HUDEP-2 (cell line): ENCODE measurements around the gene RIPPLY1.
"Not testable (repeated sequence)": the region's sequence is repeated elsewhere in the genome, so short reads cannot be mapped to it uniquely, and the experiment has no call there.

ENCODE experiments used
- DNase-seq, 76 experiments: peaks; one replicate each; lab custom pipeline; 2025; ENCODE audit not compliant: unreplicated experiment in 76 of 76; lab: John Stamatoyannopoulos, UW

RIPPLY1 gene

DNA sequence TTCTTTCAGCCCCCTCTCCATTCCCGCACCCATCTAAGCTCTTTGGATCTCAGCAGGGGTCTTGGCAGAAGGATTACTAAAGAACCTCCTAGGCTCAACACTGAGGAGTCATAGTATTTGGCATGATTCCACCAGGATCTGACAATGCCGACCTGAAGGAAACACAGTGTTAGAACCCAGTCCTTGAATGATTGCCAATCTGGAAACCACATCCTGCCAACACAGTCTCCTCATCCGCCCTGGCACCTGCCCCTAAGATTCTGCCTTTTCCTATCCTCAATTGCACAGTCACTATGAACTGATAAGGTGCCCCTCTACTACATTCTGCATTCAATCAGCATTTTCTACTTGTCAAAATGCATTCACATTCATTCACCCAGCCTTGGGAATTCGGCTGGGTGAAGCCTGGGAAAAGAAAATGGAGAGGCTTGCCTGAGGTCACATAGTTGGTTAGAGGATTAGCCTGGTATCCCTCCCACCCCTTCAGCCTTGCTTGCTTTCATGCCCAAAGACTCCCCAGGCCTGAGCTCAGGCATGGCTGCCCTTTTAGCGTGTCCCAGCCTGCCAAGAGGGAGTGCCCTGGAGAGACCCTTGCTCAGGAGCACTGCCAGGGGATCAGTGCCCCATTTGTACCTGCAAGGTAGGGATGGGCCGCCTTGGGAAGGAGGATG, 14.8 kb upstream of the RIPPLY1 start:
- DNase-seq, result peak in 20 of 76 experiments; percentile 0 to 50 (median 8)

DNA sequence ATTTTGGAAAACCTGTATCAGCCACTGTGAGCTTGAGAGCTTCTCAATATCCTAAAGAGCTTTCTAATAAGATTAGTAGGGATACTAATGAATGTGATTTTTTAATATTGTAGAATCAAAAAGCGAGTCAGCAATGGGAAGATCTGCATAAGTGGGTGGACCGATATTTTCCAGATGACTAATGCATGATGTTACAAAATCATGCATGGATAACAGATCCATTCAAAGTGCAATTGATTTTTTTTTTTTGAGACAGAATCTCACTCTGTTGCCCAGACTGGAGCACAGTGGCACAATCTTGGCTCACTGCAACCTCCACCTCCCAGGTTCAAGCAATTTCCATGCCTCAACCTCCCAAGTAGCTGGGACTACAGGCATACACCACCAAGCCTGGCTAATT, 9.7 kb upstream of the RIPPLY1 start:
- DNase-seq, result no peak

DNA sequence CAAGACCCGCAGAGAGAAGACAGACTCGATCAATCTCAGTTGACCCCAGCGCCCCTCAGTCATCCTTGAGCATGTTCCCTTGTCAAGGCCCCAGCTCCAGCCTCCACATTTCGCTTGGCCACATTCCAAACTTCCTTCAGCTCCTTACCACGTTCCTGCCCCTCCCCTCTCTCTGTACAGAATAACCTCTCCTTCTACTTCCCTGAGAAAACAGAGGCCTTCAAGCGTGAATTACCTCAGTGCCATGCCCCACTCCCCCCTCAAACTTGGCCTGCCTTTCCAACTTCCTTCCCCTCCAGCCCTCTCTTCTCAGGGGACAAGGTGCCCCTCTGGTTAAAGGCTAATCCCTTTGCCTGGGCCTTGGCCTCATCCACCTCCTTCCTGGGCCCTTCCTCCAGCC, 3.2 kb upstream of the RIPPLY1 start:
- no peak for DNase-seq

DNA sequence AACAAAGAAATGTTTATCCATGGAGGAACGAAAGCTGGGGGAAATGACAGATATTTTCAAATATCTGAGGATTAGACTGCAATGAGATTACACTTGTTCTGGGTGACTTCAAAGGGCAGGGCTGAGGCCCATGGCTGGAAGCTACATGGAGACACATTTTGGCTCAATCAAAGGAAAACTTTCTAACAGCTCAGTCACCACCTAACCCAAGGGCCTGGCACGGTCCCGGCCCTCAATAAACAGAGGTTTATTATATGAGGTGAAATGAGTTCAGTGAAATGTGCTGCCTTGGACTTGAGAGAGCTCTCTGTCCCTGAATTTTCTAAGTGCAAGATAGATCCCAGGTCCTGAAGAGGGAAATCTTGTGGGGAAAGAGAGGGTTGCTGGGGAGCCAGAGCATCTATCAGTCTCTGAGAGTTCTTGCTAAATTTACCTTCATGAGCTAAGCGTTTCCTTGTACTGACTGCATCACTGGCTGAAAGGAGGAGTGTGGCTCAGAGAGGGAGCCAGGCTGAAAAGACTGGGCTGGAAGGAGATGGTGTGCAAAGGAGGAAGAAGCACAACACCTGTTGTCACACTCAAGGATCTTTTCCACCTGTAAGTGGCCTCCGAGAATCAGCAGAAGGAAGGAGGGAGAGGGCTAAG, 2.0 kb upstream of the RIPPLY1 start:
- DNase-seq, result no peak

DNA sequence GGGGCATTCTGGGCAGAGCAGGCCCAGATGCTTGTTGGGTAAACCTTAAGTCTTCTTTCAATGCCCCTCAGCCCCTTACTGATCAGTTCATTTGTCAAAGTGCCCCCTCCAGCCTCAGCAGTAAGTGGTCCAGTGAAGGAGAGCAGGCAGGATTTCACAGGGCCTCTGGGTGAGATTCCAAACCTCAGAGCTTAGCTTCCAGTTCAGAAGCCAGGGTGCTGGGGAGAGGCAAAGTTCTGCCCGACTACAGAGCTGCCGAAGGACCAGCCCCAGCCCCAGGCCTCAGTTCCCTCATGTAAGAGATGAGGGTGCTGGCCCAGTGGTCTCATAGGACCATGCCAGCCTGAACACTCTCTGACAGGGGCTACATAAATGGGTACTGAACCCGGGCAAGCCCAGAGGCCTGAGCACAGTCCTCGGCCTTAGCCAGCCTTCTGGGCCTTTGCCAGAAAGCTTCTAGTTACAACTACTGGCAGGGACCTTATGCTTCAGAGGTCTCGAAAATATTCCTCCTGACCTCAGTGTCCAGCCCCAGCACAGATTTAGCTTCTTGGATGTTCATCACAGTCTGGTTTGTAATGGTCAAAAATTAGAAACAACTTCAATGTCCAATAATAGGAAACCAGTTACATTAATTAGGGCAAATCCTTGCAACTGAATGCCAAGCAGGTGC, 851 bp upstream of the RIPPLY1 start:
- DNase-seq, result no peak

DNA sequence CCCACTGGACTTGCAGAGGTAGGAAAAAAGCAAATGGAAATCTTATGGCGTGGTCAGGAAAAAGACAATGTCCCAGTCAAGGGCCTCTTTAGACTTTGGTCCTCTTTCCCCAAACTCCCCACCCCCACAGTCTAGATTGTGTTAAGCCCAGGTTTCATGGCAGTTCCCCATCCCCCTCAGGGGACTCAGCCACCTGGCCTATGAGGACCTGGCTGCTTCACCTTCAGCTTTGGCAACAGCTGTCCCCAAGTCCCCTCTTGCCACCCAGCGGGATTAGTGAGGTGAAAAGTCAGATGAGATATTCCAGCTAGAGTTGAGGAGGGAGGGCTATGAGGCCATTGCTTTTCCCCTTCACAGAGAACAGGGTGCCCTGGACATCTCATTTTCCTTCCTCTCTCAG, 457 bp downstream of the RIPPLY1 start:
- DNase-seq, result no peak

DNA sequence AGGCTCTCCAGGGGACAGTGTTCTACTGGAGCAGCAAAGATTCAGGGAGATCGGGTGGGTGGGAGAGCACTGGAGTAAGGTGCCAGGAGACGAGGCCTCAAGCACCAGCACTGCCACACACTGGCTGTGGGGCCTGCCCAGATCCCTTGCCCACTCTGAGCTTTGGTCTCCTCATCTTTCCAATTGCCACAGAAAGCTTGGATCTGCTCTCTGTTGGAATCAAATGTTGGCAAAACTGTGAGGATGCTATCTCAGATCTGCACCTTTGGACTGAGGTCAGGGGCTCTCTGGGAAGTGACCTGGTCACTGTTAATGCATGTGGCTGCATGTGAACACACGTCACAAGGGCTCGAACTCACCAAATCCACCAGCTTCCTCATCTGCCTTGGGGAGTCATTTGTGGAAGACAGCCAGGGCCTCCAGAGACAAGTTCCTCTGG, 1.3 kb downstream of the RIPPLY1 start:
- DNase-seq, result no peak

DNA sequence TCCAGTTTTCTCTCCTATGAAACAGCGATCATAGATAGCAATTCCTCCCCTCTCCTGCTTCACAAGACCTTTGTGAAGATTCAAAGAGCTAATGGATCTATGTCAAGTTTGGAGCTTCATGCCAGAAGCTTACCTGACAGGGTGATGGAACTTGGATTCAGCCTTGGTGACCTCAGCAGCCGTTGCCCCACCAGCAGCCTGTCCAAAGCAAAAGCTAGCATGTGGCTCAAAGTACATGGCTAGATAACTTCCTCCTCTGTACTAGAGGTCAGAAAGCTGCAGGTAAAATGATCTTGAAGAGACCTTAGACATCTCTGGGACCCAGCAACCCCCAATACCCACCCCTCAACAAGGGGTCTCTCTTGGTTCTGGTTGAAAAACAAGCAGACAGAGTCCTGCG, 1.8 kb downstream of the RIPPLY1 start:
- no peak for DNase-seq

DNA sequence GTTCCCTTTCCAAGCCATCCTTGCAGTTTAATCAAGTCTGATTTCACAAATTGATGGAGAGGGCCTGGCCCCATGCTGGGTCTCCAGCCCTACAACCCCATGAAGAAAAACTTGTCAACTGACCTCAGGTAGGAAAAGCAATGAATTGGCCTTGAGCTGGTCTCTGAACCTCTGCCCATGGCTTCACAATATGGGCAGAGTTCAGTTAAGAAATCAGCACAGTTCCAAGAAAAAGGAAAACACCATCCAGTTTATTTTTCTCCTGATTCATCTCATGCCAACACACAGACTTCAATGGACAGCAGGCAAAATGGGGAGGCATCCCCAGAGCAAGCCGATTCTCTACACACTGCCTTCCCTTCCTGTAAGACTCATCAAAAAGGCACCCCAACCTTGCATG, 3.3 kb downstream of the RIPPLY1 start:
- DNase-seq, result no peak

DNA sequence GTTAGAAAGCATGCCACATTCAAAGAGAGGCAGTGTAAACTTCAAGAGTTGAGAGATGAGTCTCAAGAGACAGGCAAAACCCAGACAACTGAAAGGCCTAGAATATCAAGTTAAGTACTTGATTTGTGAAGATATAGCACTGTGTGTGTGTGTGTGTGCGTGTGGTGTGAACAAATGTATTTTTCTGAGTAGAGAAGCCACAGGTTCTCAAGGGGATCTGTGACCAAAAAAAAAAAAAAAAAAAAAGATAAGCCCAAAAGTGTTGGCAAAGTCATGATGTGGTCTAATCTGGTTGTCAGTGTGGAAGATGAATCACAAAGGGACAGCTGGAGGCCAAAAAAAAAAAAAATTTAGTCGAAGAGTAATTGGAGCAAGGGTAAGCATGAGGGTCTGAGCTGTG, 3.9 kb downstream of the RIPPLY1 start:
- DNase-seq, result no peak

DNA sequence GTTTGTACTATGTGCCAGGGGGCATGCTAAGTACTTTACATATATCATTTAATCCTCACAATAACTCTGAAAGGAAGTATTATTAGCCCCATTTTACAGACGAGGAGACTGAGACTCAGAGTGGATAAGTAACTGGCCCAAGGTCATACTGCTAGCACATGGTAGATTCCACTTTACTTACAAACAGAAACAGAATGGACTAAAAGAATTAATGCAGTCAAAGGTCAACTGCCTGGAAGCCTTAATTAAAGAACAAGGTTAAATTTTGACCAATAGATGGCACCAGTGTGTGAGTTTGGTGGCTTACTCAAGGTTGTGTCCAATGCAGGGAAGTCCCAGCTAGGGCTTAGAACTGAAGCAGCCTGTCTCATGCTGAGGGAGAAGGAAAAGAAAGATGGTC, 4.7 kb downstream of the RIPPLY1 start:
- DNase-seq, result peak in 23 of 76 experiments; percentile 0 to 41 (median 6)

DNA sequence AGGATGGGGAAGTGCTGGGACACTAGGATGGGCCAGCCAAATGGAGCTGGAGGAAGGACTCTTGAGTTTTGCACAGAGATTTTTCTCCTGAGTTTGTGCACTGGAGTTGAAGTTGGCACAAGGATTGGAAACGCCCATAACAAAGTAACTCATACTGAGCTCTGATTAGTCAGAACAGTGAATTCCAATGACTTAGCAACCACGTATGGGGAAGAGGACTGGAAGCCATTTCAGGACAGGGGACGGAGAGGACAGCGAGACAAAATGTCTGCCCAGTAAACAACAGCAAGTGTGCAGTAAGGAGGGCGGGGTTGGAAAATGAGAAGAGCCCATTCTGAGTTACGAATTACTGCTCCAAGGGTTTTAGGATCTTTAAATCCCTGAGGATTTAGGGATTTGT, 5.9 kb downstream of the RIPPLY1 start:
- DNase-seq, result no peak

DNA sequence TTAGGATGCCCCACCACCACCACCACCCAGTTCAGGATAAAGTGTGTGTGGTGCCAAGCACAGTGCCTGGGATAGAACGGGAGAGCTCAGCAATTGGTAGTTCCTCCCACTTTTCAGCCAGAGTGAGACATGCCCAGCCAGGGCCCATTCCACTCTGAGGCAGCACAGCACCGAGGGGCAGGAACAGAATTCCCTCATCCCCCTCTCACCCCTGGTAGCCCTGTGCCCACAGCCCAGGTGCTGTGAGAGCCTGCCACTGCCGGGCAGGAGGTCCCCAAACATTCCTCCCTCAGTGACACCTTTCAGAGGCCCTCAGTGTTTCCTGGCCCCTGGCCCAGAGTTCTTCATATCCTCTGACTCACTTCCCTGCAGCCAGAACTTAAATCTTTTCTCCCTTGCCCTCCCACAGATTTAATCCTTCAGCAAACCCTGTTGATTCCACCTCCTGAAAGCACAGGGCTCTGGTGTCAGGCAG, 8.1 kb downstream of the RIPPLY1 start:
- no peak for DNase-seq

DNA sequence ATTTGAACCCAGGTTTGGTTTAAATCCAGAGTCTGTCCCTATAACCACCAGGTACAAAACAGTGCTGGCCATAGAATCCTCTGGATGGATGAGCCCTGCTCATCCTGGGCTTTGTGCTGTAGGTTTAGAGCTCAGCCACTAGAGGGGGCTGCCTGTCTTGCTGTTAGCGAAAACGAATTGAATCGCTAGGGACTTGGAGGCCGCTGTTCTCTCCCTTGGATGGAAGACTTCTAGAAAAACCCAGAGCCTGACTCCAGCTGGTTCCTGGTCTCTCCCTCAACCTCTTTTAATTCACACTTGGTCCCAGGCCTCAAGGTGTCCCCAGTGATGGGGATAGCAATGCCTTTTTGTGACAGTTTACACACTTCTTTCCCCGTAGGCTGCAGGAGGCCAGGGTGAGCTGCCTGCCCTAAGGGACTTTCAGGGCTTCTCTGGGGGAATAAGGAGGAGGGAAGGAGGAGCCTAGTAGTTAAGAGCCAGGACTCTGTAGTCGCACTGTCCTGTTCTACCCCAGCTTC, 8.7 kb downstream of the RIPPLY1 start:
- DNase-seq, result peak in 37 of 76 experiments; percentile 0 to 43 (median 3)

DNA sequence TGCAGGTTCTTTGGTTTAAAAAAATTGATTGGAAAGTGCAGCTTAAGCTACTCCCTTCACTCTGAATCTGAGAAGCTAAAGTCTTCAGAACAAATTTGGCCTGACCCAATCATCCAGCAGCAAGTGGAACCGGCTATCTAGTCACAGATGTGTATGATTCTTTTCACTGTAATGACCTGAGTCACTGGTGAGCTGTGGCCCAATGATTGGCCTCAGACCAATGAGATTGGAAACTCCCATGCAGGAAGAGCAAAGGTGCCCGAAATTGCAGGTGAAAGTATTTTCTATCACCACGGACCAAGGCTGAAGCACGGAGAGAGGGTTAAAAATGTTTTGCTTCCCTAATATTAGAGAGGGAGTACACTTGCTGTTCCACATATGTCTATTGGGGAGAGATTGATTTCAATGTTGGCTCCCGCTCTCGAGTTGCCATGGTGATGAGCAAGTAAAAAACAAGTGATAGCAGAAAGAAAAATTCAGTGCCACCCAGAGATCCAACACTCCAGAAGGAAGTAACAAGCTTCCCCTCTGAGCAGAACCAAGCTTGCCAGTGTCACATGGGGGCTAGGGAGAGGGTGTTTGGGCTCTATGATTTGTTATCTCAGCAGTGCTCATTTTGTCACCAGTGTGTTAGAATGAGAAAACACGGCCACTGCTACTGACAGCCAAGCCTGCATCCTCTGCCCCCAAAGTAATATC, 11.2 kb downstream of the RIPPLY1 start:
- DNase-seq, result no peak

DNA sequence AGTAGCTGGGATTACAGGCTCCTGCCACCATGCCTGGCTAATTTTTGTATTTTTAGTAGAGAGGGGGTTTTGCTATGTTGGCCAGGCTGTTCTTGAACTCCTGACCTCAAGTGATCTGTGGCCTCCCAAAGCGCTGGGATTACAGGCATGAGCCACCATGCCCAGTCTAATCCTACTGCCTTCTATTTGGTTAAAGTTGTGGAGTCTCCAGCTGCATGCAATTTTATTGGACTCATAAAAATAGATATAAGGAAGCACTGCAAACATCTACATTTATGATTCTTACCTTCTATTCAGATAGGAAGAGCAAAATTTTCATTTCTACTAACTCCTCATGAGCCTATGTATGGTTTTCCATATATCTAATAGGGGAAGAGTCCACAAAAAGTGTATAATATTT, 13.7 kb downstream of the RIPPLY1 start:
- DNase-seq, result no peak

DNA sequence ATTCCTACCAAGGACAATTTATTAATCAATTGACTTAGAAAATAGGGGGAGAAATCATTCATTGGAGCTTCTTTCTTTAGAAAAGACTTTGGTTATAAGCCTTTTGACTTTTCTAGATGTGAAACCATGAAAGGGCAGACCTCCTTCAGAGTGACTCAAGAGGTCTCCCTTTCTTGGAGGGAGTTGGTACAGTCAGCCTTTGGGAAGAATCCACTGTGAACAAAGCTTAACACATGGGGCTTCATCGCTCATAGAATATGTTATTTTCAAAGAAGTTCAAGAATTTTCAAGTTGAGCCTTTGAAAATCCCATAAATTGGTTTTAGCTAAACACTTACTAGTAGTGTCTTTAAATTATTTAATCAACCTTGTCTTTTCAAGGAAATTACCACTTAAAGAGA, 28.0 kb downstream of the RIPPLY1 start:
- no peak for DNase-seq

DNA sequence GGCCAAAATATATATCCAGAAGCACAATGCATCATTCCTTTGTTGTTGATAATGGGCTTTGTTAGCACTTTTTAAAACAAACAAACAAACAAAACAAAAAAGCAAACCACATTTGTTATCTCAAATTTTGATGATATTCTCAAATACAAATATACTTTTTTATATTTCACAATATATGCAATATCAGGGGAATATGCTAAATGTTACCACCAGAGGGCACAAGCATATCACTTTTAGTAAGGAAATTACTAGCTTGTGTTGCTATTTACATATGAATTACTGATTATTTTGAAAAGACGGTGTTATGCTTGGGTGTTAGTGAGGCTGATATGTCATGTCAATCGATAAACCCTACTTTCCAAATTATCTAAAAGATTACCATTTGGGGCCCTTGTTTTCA, 29.1 kb downstream of the RIPPLY1 start:
- DNase-seq, result peak in 4 of 76 experiments; percentile 0 to 1 (median 0)

DNA sequence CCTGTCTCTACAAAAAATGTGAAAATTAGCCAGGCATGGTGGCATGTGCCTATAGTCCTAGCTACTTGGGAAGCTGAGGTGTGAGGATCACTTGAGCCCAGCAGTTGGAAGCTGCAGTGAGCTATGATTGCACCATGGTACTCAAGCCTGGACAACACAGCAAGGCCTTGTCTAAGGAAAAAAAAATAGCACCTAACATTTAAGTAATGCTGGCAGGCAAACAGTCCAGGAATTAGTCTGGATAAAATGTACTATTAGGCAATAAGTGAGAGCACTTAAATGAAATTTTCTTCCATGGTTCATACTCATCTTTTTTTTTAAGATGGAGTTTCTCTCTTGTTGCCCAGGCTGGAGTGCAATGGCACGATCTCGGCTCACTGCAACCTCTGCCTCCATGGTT, 30.3 kb downstream of the RIPPLY1 start:
- not testable (repeated sequence) for DNase-seq

DNA sequence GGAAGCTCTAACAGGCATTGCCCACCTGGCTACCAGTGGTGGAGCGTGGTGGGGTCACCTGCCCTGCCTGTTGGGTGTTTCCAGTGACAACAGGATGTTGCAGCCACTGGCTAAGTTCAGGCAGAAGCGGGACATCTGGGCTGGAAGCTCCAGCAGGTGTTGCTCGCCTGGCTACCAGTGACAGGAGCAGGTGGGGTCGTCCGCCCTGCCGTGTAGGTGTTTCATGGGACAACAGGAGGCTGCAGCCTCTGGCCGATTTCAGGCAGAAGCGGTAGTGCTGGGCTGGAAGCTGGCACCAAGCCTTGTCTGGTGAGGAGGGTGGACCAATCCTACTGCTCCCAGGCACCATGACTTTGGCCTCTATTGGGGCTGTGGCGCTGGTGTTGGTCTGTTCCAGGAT, 39.4 kb downstream of the RIPPLY1 start:
- no peak for DNase-seq
